Fibroblast of skin of right quadriceps (primary cell): ENCODE measurements around the gene MLPH.

ENCODE experiments used
- DNase-seq: peaks from one replicate; pipeline ENCODE4 v3.0.0-alpha.2; 2013

MLPH gene

GRCh38 chr2:237486819-237487448 lies at the start of gene MLPH:
Gene MLPH, plus strand, starts transcription at chr2:237487251. Its CDS starts 6,176 bp downstream, at chr2:237493427.
- no peak for DNase-seq

GRCh38 chr2:237437566-237437965 lies 49.5 kb upstream of the MLPH start:
- DNase-seq: no peak

GRCh38 chr2:237438080-237438940 lies 48.7 kb upstream of the MLPH start:
- DNase-seq: no peak

GRCh38 chr2:237440819-237441281 lies 46.2 kb upstream of the MLPH start:
- peak; percentile 54 for DNase-seq

GRCh38 chr2:237441605-237442274 lies 45.3 kb upstream of the MLPH start:
- peak; percentile 78 for DNase-seq

- no peak for DNase-seq
Observed at GRCh38 chr2:237444071-237444470, 43.0 kb upstream of the MLPH start.

- DNase-seq: no peak
Observed at GRCh38 chr2:237445611-237446337, 41.3 kb upstream of the MLPH start.

- DNase-seq: peak; percentile 33
Observed at GRCh38 chr2:237446338-237446665, 40.7 kb upstream of the MLPH start.

GRCh38 chr2:237447496-237447895 lies 39.6 kb upstream of the MLPH start:
- no peak for DNase-seq

GRCh38 chr2:237448171-237448570 lies 38.9 kb upstream of the MLPH start:
- no peak for DNase-seq

GRCh38 chr2:237448626-237449025 lies 38.4 kb upstream of the MLPH start:
- DNase-seq: no peak

GRCh38 chr2:237449193-237449881 lies 37.7 kb upstream of the MLPH start:
- no peak for DNase-seq

- no peak for DNase-seq
Observed at GRCh38 chr2:237450108-237450507, 36.9 kb upstream of the MLPH start.

- no peak for DNase-seq
Observed at GRCh38 chr2:237450583-237450982, 36.5 kb upstream of the MLPH start.

GRCh38 chr2:237451643-237452469 lies 35.2 kb upstream of the MLPH start:
- DNase-seq: peak; percentile 76

- peak; percentile 46 for DNase-seq
Observed at GRCh38 chr2:237452861-237453260, 34.2 kb upstream of the MLPH start.

GRCh38 chr2:237453671-237454070 lies 33.4 kb upstream of the MLPH start:
- DNase-seq: no peak

- DNase-seq: no peak
Observed at GRCh38 chr2:237455764-237456163, 31.3 kb upstream of the MLPH start.

- peak; percentile 69 for DNase-seq
Observed at GRCh38 chr2:237456200-237456843, 30.7 kb upstream of the MLPH start.

- DNase-seq: no peak
Observed at GRCh38 chr2:237457388-237457941, 29.6 kb upstream of the MLPH start.

- DNase-seq: no peak
Observed at GRCh38 chr2:237458519-237458918, 28.5 kb upstream of the MLPH start.
